Lung microvascular endothelial cell (primary cell): ENCODE results near the gene MAGEH1. TPM values are rescaled to one million over a fixed set of nuclear protein-coding genes. Genes with fewer than 3 reads are reported as not detected.

Experiments used
- DNase-seq, 2 donors: peaks; one replicate each; pipeline versions ENCODE4 v3.0.0 to v3.0.0-alpha.2; 2010; ENCODE audit warnings: low read depth in 2 of 2
- total RNA-seq: library from RNA; depleted of rRNA; stranded (reverse); fragments of >200 nt; gene quantifications from 2 replicates; pipeline ENCODE4 v1.2.1, GENCODE V29; 2014

Gene MAGEH1
- total RNA-seq, 1 donor from 2014 or later: 16.5 TPM

GRCh38 chrX:55490121-55490520 lies 38.2 kb downstream of the MAGEH1 start:
- no peak for DNase-seq

DNA sequence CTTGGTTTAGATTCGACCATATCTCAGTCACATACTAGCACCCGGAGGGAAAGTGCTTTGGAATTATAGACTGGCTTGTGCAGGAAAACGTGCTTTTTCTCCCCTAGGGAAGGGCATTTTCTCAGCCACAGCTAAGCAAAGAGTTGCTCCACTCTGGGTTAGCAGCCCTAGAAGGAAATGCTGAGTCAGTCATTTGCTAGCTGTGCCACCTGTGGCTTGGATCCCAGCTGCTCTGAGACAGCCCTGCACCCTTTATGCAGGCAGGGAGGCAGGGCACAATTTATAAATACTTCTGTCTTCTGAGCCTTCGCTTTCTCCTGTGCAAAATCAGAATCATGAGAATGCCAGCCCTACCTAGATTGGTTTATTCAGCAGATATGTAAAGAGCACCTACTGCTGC lies 39.0 kb downstream of the MAGEH1 start:
- no peak for DNase-seq

Other genes starting within 250 kb of the MAGEH1 start
- gene PAGE5, start 231.8 kb upstream of the MAGEH1 start, total RNA-seq: not detected in 2 replicates
- not detected in 2 replicates for gene PAGE3, start 187.2 kb upstream of the MAGEH1 start, total RNA-seq
- 0.87 and 1.4 TPM in 2 replicates for gene USP51, start 37.7 kb downstream of the MAGEH1 start, total RNA-seq
- gene FOXR2, start 171.3 kb downstream of the MAGEH1 start, total RNA-seq: not detected in 2 replicates